Stimulated activated CD8-positive, alpha-beta memory T cell treated with anti-CD3 and anti-CD28 coated beads, Interleukin-2, amount 100 ng/mL, for 1 hour (primary cell): Measurements from ENCODE around the gene DNMT1.
"Not testable (repeated sequence)": the region's sequence is repeated elsewhere in the genome, so short reads cannot be mapped to it uniquely, and the experiment has no call there.

Source experiments
- DNase-seq, 2 donors: peaks; one replicate each; pipeline ENCODE4 v3.0.0-alpha.2; 2020; ENCODE audit warnings: low read depth in 2 of 2

DNMT1 gene

GRCh38 chr19:10222201-10222890, 27.6 kb upstream of the DNMT1 start:
- no peak for DNase-seq

- no peak for DNase-seq
These were observed 25.9 kb upstream of the DNMT1 start for GRCh38 chr19:10220695-10221094.

GRCh38 chr19:10219678-10220077, 24.9 kb upstream of the DNMT1 start:
- no peak for DNase-seq

GRCh38 chr19:10217085-10217484, 22.3 kb upstream of the DNMT1 start:
- DNase-seq = no peak

- no peak for DNase-seq
These were observed 20.0 kb upstream of the DNMT1 start for GRCh38 chr19:10214784-10215183.

GRCh38 chr19:10211691-10212090, 16.9 kb upstream of the DNMT1 start:
- DNase-seq = no peak

- DNase-seq = no peak
These were observed 16.3 kb upstream of the DNMT1 start for GRCh38 chr19:10211061-10211460.

- no peak for DNase-seq
These were observed 14.6 kb upstream of the DNMT1 start for GRCh38 chr19:10209315-10209714.

GRCh38 chr19:10207026-10207425, 12.3 kb upstream of the DNMT1 start:
- DNase-seq = no peak

- no peak for DNase-seq
These were observed 11.6 kb upstream of the DNMT1 start for GRCh38 chr19:10206226-10206885.

GRCh38 chr19:10205636-10206035, 10.9 kb upstream of the DNMT1 start:
- DNase-seq = no peak

GRCh38 chr19:10203686-10204085, 8.9 kb upstream of the DNMT1 start:
- DNase-seq = no peak

- DNase-seq = no peak
These were observed 6.4 kb upstream of the DNMT1 start for GRCh38 chr19:10201176-10201575.

- not testable (repeated sequence) for DNase-seq
These were observed 5.3 kb upstream of the DNMT1 start for GRCh38 chr19:10200101-10200500.

- not testable (repeated sequence) for DNase-seq
These were observed 4.3 kb upstream of the DNMT1 start for GRCh38 chr19:10198889-10199644.

- no peak for DNase-seq
These were observed 406 bp upstream of the DNMT1 start for GRCh38 chr19:10195199-10195519.

GRCh38 chr19:10193790-10194499, 808 bp downstream of the DNMT1 start:
- peak; percentile 0 for DNase-seq

- no peak for DNase-seq
These were observed 1.8 kb downstream of the DNMT1 start for GRCh38 chr19:10192922-10193321.

GRCh38 chr19:10191347-10191746, 3.4 kb downstream of the DNMT1 start:
- no peak for DNase-seq

GRCh38 chr19:10190026-10190425, 4.7 kb downstream of the DNMT1 start:
- DNase-seq = no peak

GRCh38 chr19:10189616-10190015, 5.1 kb downstream of the DNMT1 start:
- DNase-seq = no peak

- no peak for DNase-seq
These were observed 7.4 kb downstream of the DNMT1 start for GRCh38 chr19:10187315-10187714.
